Smooth muscle cell (in vitro differentiated cells): ENCODE data around the gene SUSD4. TPM values are rescaled to one million over a fixed set of nuclear protein-coding genes. Genes with fewer than 3 reads are reported as not detected.

ENCODE experiments used
- DNase-seq: peaks from one replicate; lab custom pipeline; 2025; ENCODE audit not compliant: unreplicated experiment; lab: John Stamatoyannopoulos, UW
- H2AFZ ChIP-seq: fragments of 200-600 bp; sonication (generic); 2 replicates; pipeline ENCODE4 v1.6.0; 2016; ENCODE audit warnings: antibody characterized with exemption, low read depth, mild to moderate bottlenecking
- H3F3A ChIP-seq: fragments of 200-600 bp; sonication (generic); 2 replicates; pipeline ENCODE4 v1.6.0; 2017; ENCODE audit warnings: antibody characterized with exemption, low read depth
- H3K27ac ChIP-seq: fragments of 200-600 bp; sonication (generic); 2 replicates; pipeline ENCODE4 v1.5.1; 2016; ENCODE audit warnings: low read depth, mild to moderate bottlenecking
- H3K27me3 ChIP-seq: fragments of 200-600 bp; sonication (generic); 2 replicates; pipeline ENCODE4 v1.6.1; 2016; ENCODE audit warnings: low read depth, mild to moderate bottlenecking
- H3K36me3 ChIP-seq: fragments of 200-600 bp; sonication (generic); 2 replicates; pipeline ENCODE4 v1.5.1; 2016; ENCODE audit warnings: low read depth
- H3K4me1 ChIP-seq: fragments of 200-600 bp; sonication (generic); 2 replicates; pipeline ENCODE4 v1.5.1; 2016; ENCODE audit warnings: low read depth
- H3K4me2 ChIP-seq: fragments of 200-600 bp; sonication (generic); 2 replicates; pipeline ENCODE4 v1.6.0; 2016; ENCODE audit warnings: mild to moderate bottlenecking
- H3K4me3 ChIP-seq: fragments of 200-600 bp; sonication (generic); 2 replicates; pipeline ENCODE4 v1.5.1; 2016; ENCODE audit warnings: mild to moderate bottlenecking
- H3K79me2 ChIP-seq: fragments of 200-600 bp; sonication (generic); 2 replicates; pipeline ENCODE4 v1.6.0; 2016; ENCODE audit warnings: low read depth, mild to moderate bottlenecking
- H3K9ac ChIP-seq: fragments of 200-600 bp; sonication (generic); 2 replicates; pipeline ENCODE4 v1.6.0; 2016; ENCODE audit warnings: low read depth
- H3K9me3 ChIP-seq: fragments of 200-600 bp; sonication (generic); replicated peaks from 2 replicates; pipeline ENCODE4 v1.5.1; 2016; ENCODE audit warnings: low read depth
- H4K20me1 ChIP-seq: fragments of 200-600 bp; sonication (generic); 2 replicates; pipeline ENCODE4 v1.6.0; 2016; ENCODE audit warnings: low read depth
- WGBS: methylation state at CpG from one replicate; pipeline ENCODE4 v1.1.7; 2016; ENCODE audit warnings: low lambda C conversion rate; 5-methylcytosine and 5-hydroxymethylcytosine counted together
- polyA plus RNA-seq: library from polyadenylated mRNA; unstranded; fragments of >200 nt; fragmentation: Nextera tagmentation; extraction: Ambion mirVana; gene quantifications from 2 replicates; pipeline ENCODE4 v1.2.1, GENCODE V29; 2016
- total RNA-seq: library from RNA; depleted of rRNA; stranded (reverse); fragments of >200 nt; gene quantifications from 2 replicates; pipeline ENCODE4 v1.2.3, GENCODE V29; 2014
- TF ChIP-seq, protein P1 (sequence below): fragments of 200-600 bp; sonication (generic); IDR thresholded peaks from 2 replicates; pipeline ENCODE4 v1.5.1; 2017; ENCODE audit warnings: borderline replicate concordance, mild to moderate bottlenecking, antibody characterized with exemption; ENCODE audit not compliant: insufficient read depth, poor library complexity, severe bottlenecking

Gene SUSD4
- total and polyA plus RNA-seq, 2 experiments from 2014 or later: 4.5 to 5.1 TPM

DNA sequence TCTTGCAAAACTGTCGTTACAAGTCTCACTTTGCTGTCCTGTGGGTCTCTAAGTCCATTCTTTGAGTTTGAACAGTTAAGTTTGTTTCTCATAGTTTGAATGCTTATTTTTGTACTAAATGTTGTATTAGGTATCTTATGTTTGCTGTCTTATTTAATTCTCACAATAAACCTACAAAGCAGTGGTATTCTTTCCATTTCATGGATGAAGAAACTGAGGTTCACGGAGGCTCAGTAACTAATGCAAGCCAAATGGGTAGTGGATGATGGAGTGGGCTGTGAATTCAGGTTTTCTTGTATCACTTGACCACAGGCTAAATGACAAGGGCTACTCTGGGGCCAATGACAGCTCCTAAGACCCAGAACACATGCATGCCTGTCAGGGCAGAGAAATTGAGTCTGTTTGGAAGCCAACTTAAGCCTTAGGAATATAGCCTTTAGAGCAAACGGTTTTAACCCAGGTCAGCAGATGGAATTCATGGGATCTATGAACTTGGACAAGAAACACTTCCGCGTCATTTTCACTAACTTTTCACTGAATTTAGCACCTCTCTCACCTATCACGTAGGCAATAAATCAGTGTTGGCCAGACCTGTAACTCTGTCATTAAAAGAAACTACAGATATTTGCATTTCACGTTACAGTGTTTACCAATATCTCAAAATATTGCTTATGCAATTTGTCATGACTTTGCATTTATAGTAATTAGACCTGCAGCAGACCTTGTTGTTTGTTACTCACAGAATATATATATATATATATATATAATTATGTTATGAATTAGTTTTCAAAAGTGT, 153.8 kb downstream of the SUSD4 start:
- Histone ChIP-seq H2AFZ (no peak overlapping the region), H3K4me2 (peak overlapping the region; percentile 39), H4K20me1 (no peaks in the 10 kb centered on the region), H3K27ac (no peak overlapping the region), H3K9me3 (no peaks in the 10 kb centered on the region), H3K4me3 (no peak overlapping the region), H3K79me2 (no peaks in the 10 kb centered on the region), H3K27me3 (no peaks in the 10 kb centered on the region), H3K4me1 (peaks cover 7% of the 10 kb centered on the region), H3K9ac (no peak overlapping the region), H3K36me3 (no peaks in the 10 kb centered on the region), H3F3A (no peaks in the 10 kb centered on the region)
- no peak for DNase-seq
- WGBS: 83% methylated on average over 7 of the region's 7 CpGs
- TF ChIP-seq, protein P1, sequence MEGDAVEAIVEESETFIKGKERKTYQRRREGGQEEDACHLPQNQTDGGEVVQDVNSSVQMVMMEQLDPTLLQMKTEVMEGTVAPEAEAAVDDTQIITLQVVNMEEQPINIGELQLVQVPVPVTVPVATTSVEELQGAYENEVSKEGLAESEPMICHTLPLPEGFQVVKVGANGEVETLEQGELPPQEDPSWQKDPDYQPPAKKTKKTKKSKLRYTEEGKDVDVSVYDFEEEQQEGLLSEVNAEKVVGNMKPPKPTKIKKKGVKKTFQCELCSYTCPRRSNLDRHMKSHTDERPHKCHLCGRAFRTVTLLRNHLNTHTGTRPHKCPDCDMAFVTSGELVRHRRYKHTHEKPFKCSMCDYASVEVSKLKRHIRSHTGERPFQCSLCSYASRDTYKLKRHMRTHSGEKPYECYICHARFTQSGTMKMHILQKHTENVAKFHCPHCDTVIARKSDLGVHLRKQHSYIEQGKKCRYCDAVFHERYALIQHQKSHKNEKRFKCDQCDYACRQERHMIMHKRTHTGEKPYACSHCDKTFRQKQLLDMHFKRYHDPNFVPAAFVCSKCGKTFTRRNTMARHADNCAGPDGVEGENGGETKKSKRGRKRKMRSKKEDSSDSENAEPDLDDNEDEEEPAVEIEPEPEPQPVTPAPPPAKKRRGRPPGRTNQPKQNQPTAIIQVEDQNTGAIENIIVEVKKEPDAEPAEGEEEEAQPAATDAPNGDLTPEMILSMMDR: no peak

DNA sequence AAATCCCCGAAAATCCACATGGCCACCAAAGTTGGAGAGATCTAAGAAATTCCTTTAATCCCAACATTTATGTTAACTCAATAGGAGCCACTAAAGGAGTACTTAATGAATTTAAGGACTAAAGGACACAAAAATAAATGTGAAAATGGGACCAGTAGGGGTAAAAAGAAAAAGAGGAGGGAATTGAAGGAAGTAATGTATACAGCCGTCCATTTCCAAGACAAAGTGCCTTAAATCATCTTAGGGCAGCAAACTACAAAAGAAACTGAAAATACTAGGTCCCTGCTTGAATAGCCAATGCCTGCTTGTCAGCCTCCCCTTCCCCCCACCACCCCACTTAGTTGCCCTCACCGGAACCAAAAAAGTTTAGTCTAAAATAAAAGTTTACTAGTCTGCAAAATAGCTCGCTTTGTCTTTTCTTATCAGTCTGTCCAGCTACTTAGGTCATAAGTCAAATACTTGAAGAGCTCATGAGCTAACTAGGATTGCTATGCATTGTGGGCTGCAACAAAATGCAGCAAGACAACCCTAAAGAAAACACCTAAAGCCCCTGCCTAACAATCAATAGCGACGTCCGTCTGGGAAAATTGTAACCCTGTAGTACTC, 154.6 kb downstream of the SUSD4 start:
- no peaks in the 10 kb centered on the region for H4K20me1 ChIP-seq
- no peaks in the 10 kb centered on the region for H3F3A ChIP-seq
- H3K36me3 ChIP-seq: no peaks in the 10 kb centered on the region
- H3K27ac ChIP-seq: no peak overlapping the region
- WGBS: 48% methylated on average over 7 of the region's 7 CpGs
- TF ChIP-seq, protein P1: no peak
- no peaks in the 10 kb centered on the region for H3K79me2 ChIP-seq
- DNase-seq: no peak
- H3K4me1 ChIP-seq: peaks cover 7% of the 10 kb centered on the region
- no peak overlapping the region for H2AFZ ChIP-seq
- no peak overlapping the region for H3K9ac ChIP-seq
- H3K4me3 ChIP-seq: no peak overlapping the region
- H3K9me3 ChIP-seq: no peaks in the 10 kb centered on the region
- no peaks in the 10 kb centered on the region for H3K27me3 ChIP-seq
- peak overlapping the region; percentile 39 for H3K4me2 ChIP-seq

- 83% methylated on average over 13 of the region's 13 CpGs for WGBS
- Histone ChIP-seq H3K79me2 (no peaks in the 10 kb centered on the region), H3K4me2 (no peak overlapping the region), H3K4me3 (no peak overlapping the region), H2AFZ (no peak overlapping the region), H3F3A (no peaks in the 10 kb centered on the region), H3K27ac (no peak overlapping the region), H3K9ac (no peak overlapping the region), H3K4me1 (peaks cover 7% of the 10 kb centered on the region), H3K36me3 (no peaks in the 10 kb centered on the region), H3K27me3 (no peaks in the 10 kb centered on the region), H3K9me3 (no peaks in the 10 kb centered on the region), H4K20me1 (no peaks in the 10 kb centered on the region)
- TF ChIP-seq, protein P1: no peak
- no peak for DNase-seq
These were observed 155.6 kb downstream of the SUSD4 start for GRCh38 chr1:223208164-223209076.
